GM19468 (cell line): ENCODE measurements around the gene R3HDM2.
"Not testable (repeated sequence)": the region's sequence is repeated elsewhere in the genome, so short reads cannot be mapped to it uniquely, and the experiment has no call there.

Experiments used
- ATAC-seq: cut with Tn5 transposase; IDR thresholded peaks from one replicate; pipeline ENCODE4 v1.9.1; 2021; ENCODE audit warnings: mild to moderate bottlenecking, moderate library complexity, moderate number of reproducible peaks; ENCODE audit not compliant: unreplicated experiment; ENCODE audit errors: extremely low read depth

R3HDM2 gene

GRCh38 chr12:57430112-57430930 lies 522 bp downstream of the R3HDM2 start:
- no peak for ATAC-seq

GRCh38 chr12:57429473-57430111 lies 1.3 kb downstream of the R3HDM2 start:
- no peak for ATAC-seq

- no peak for ATAC-seq
Measured at GRCh38 chr12:57428965-57429364, 1.9 kb downstream of the R3HDM2 start.

GRCh38 chr12:57426948-57427347 lies 3.9 kb downstream of the R3HDM2 start:
- ATAC-seq = not testable (repeated sequence)

GRCh38 chr12:57420482-57420881 lies 10.4 kb downstream of the R3HDM2 start:
- no peak for ATAC-seq

- no peak for ATAC-seq
Measured at GRCh38 chr12:57419495-57419894, 11.3 kb downstream of the R3HDM2 start.

- ATAC-seq = no peak
Measured at GRCh38 chr12:57418255-57418654, 12.6 kb downstream of the R3HDM2 start.

- ATAC-seq = no peak
Measured at GRCh38 chr12:57416039-57416996, 14.5 kb downstream of the R3HDM2 start.

GRCh38 chr12:57415088-57415487 lies 15.8 kb downstream of the R3HDM2 start:
- ATAC-seq = no peak

GRCh38 chr12:57414160-57414559 lies 16.7 kb downstream of the R3HDM2 start:
- ATAC-seq = not testable (repeated sequence)

GRCh38 chr12:57410534-57410933 lies 20.3 kb downstream of the R3HDM2 start:
- no peak for ATAC-seq

- no peak for ATAC-seq
Measured at GRCh38 chr12:57404966-57405640, 25.7 kb downstream of the R3HDM2 start.

GRCh38 chr12:57402156-57402555 lies 28.7 kb downstream of the R3HDM2 start:
- not testable (repeated sequence) for ATAC-seq

GRCh38 chr12:57401165-57401564 lies 29.7 kb downstream of the R3HDM2 start:
- no peak for ATAC-seq

GRCh38 chr12:57399718-57400463 lies 31.0 kb downstream of the R3HDM2 start:
- ATAC-seq = not testable (repeated sequence)

GRCh38 chr12:57397441-57397840 lies 33.4 kb downstream of the R3HDM2 start:
- no peak for ATAC-seq

GRCh38 chr12:57395121-57395520 lies 35.7 kb downstream of the R3HDM2 start:
- ATAC-seq = no peak

GRCh38 chr12:57390174-57390573 lies 40.7 kb downstream of the R3HDM2 start:
- ATAC-seq = no peak

- no peak for ATAC-seq
Measured at GRCh38 chr12:57389033-57389432, 41.8 kb downstream of the R3HDM2 start.
